GM19240 (cell line): ENCODE results near the gene HIPK2.

ENCODE experiments used
- DNase-seq: peaks from one replicate; pipeline ENCODE4 v3.0.0; 2011; ENCODE audit warnings: low spot score; ENCODE audit not compliant: insufficient read length

The HIPK2 gene

GRCh38 chr7:139753081-139753692 lies 24.6 kb downstream of the HIPK2 start:
- DNase-seq, result no peak

DNA sequence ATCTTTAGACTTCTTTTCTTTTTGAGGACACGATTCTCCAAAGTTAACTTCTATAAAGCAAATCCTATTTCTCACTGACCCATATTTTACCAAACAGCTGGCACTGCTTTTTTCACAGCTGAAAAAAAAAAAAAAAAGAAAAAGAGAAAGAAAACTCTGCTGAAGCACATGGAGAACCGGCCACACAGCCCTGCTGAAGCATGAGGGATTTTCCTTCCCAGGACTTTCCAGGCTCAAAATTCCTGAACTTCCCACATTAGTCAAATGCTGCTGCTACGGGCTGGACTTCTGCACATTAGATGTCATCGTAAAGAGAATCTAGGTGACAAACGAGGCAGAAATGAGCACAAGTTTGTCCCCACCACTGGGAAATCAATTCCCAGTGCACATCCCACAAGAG lies 25.2 kb downstream of the HIPK2 start:
- DNase-seq, result no peak

DNA sequence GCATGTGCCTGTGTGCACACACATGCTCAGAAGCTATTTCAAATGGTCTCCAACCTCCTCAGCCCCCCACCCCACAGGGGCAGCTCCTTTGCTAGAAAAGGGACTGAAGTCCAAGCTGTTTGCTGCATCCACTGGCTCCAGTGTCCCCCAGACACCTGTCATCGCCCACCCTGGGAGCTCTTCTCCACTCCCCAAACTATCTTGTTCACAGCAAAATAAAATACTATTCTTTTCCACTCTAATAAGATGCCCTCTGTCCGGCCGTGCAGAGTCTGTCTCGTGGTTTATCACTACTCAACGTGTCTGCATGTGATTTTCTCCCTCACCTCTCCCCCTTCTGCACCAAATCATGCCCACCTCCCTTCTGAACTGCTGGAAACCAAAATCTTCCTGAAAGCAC lies 25.6 kb downstream of the HIPK2 start:
- DNase-seq, result no peak

DNA sequence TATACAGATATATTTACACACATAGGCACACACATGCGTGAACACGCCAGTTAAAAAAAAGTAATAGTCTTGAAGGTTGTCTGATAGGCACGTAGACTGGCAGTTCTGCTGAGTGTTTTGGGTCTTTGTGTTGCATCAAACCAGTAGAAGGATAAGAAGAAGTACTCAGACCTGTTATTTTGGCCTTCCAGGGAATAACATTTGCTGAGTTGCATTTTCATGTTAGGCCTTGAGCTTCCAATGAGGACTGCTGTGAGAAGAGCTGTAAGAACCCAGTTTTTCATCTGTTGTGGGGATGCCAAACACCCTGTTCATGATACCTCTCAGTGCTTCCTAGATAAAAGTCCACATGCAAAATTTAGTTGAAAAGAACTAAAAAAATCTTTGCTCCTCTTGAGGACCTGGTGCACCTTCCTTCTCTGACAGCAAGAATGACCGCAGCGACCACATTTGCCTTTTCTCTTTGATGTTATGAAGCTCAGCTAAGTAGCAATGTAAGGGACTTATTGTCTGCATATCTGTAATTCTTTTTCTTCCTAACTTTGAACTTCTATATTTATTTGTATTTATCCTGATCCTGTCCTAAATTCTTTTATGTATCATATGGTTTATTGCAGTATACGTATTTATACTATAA lies 27.2 kb downstream of the HIPK2 start:
- no peak for DNase-seq

GRCh38 chr7:139749545-139749944 lies 28.3 kb downstream of the HIPK2 start:
- no peak for DNase-seq

DNA sequence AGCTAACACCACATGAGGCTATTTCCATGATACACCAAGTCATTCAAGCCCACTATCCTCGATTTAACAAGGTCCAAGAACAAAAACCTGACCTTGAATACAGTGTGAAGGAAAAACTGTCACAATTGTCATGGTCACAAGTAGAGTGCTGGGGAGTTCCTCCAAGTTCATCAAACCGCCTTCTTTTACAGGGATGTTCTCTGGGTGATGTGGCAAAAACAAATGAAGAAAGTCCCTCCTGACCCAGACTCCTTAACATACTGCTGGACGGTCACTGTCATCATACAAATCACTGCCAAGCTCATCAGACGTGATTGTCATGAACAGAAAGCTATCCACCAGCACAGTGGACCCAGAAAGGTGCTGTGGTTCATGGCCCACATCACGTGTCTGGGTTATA lies 28.9 kb downstream of the HIPK2 start:
- no peak for DNase-seq

- DNase-seq, result no peak
Measured at GRCh38 chr7:139748373-139748765, 29.4 kb downstream of the HIPK2 start.

GRCh38 chr7:139747662-139748372 lies 30.0 kb downstream of the HIPK2 start:
- no peak for DNase-seq

- DNase-seq, result no peak
Measured at GRCh38 chr7:139746652-139747051, 31.1 kb downstream of the HIPK2 start.

DNA sequence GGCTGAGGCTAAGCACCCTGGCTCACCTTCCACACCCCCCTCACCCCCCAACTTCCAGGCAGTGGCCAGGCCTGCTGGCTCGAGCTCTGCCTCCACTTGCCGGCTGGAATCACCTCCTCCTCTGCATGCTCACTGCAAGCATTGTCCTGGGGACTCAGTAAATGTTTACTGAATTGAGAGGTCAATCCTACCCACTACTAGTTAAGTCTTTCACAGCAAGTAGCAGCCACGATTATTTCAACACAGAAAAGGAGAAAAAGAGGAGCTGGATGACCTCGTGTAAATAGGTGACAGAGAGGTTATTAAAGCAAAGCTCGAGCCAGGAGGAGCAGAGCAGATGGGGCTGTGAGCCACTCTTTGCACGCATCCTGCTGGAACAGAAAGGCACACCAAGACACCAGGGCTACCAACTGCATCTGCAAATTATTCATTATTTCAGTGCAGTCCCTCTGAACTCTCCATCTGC lies 32.1 kb downstream of the HIPK2 start:
- DNase-seq, result no peak

- no peak for DNase-seq
Measured at GRCh38 chr7:139744768-139745677, 32.8 kb downstream of the HIPK2 start.

- no peak for DNase-seq
Measured at GRCh38 chr7:139743967-139744767, 33.6 kb downstream of the HIPK2 start.

GRCh38 chr7:139743267-139743966 lies 34.4 kb downstream of the HIPK2 start:
- DNase-seq, result no peak

DNA sequence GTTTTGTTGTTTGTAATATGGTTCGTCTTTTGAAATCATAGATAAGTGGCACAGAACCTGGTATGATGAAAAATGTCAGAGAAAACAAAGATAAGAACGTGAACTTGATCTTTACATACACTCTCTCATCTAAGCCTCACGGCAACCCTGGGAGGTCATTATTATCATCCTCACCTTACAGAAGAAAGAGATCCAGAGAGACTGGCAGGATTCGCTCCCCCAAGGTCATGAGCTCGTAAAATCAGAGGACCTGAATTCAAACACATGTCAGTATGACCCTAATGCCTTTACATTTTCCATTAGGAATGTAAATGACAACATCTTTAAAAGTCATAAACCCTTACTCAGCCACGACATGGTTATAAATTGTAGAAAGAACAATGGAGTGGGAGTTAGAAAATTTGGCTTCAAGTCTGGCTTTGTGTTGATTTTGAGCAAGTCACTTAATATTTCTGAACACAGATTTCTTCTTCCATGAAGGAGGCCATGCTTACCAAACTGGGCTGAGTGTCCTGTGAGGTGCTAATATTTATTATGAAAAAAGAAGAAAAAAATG lies 35.9 kb downstream of the HIPK2 start:
- DNase-seq, result no peak

DNA sequence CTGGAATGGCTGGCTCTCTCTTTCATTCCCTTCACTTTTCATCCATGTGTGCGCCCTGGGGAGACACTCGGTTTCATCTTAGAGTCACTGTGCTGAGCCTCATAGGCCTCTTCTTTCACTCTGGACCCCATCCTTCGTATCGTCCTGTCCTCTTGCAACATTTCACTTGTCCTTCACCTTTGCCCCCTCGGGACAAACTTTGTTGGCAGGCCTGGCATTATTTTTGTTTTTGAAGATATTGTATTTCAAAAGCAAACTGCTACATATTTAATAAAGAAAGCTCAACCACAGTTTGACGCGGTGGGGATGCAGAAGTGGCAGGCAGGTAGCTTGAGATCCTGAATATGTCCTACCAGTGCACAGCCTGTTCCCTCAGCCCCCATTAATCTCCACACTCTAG lies 36.6 kb downstream of the HIPK2 start:
- no peak for DNase-seq

GRCh38 chr7:139739863-139740597 lies 37.8 kb downstream of the HIPK2 start:
- DNase-seq, result no peak

DNA sequence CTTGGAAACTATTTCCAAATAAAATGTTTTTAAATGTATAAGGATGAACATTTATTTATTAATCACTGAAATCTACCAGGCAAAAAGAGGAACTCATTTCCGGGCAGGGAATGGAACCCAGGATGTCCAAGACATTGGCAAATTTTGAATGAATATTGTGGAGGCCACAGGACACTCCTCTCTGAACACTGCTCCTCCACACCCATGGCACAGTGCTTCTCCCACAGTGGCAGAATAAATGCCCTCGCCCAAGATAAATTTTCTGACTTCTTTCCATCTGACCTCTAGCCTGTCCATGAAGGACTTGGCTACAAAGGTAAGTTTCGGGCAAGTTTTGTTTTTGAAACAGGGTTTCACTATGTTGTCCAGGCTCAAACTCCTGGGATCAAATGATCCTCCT lies 39.0 kb downstream of the HIPK2 start:
- DNase-seq, result no peak

- DNase-seq, result no peak
Measured at GRCh38 chr7:139738101-139738489, 39.7 kb downstream of the HIPK2 start.
